Hepatocyte (in vitro differentiated cells): ENCODE measurements around the gene GPC3.

Source experiments
- EZH2 ChIP-seq: fragments of 200-600 bp; sonication (generic); IDR thresholded peaks from 2 replicates; pipeline ENCODE4 v1.6.1; 2016; ENCODE audit warnings: antibody characterized with exemption, mild to moderate bottlenecking, borderline replicate concordance
- TF ChIP-seq, protein P1 (sequence below): fragments of 200-600 bp; sonication (generic); IDR thresholded peaks from 2 replicates; pipeline ENCODE4 v1.5.1; 2016; ENCODE audit warnings: antibody characterized with exemption, mild to moderate bottlenecking; ENCODE audit not compliant: poor library complexity

GRCh38 chrX:133609166-133609565 is 376.2 kb downstream of the GPC3 start:
- TF ChIP-seq, protein P1, sequence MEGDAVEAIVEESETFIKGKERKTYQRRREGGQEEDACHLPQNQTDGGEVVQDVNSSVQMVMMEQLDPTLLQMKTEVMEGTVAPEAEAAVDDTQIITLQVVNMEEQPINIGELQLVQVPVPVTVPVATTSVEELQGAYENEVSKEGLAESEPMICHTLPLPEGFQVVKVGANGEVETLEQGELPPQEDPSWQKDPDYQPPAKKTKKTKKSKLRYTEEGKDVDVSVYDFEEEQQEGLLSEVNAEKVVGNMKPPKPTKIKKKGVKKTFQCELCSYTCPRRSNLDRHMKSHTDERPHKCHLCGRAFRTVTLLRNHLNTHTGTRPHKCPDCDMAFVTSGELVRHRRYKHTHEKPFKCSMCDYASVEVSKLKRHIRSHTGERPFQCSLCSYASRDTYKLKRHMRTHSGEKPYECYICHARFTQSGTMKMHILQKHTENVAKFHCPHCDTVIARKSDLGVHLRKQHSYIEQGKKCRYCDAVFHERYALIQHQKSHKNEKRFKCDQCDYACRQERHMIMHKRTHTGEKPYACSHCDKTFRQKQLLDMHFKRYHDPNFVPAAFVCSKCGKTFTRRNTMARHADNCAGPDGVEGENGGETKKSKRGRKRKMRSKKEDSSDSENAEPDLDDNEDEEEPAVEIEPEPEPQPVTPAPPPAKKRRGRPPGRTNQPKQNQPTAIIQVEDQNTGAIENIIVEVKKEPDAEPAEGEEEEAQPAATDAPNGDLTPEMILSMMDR: no peak
- no peak for TF ChIP-seq EZH2
